Caco-2 (cell line): ENCODE data around the gene EMC8. TPM values are rescaled to one million over a fixed set of nuclear protein-coding genes. Genes with fewer than 3 reads are reported as not detected.

ENCODE experiments used
- BruUV-seq: library from RNA; stranded (reverse); fragments of 400-500 nt; replicated peaks from 2 replicates; lab custom pipeline; 2021; lab: Mats Ljungman, UMichigan
- CTCF ChIA-PET: fragments of 300-600 bp; sonication (Branson Sonifier 250); formaldehyde crosslinking; loops from one replicate; lab custom pipeline; 2022; ENCODE audit warnings: antibody characterized with exemption; lab: Charles Lee
- POLR2A ChIA-PET: fragments of 300-600 bp; sonication (Branson Sonifier 250); formaldehyde crosslinking; loops from one replicate; lab custom pipeline; 2022; ENCODE audit warnings: antibody characterized with exemption; lab: Charles Lee
- DNase-seq, 2 experiments: peaks; one replicate each; pipeline versions ENCODE4 v3.0.0 to v3.0.0-alpha.2; 2020 to 2022
- H3K27me3 ChIP-seq: replicated peaks from 2 replicates; pipeline ENCODE4 v1.6.0; 2011; ENCODE audit warnings: low read length; ENCODE audit not compliant: control insufficient read depth, insufficient read depth
- H3K36me3 ChIP-seq: 2 replicates; pipeline ENCODE4 v1.5.1; 2011; ENCODE audit warnings: low read length; ENCODE audit not compliant: control insufficient read depth, insufficient read depth
- H3K4me1 ChIP-seq: fragments of 250-450 bp; sonication (Bioruptor Pico); 2 replicates; pipeline ENCODE4 v1.5.1; 2020; ENCODE audit warnings: mild to moderate bottlenecking
- H3K4me3 ChIP-seq: 2 replicates; pipeline ENCODE4 v1.5.1; 2011; ENCODE audit warnings: low read depth, mild to moderate bottlenecking, control low read depth, low read length
- H3K9me3 ChIP-seq: fragments of 250-450 bp; sonication (Bioruptor Pico); 2 replicates; pipeline ENCODE4 v1.5.1; 2020; ENCODE audit warnings: mild to moderate bottlenecking, moderate library complexity
- H3K27ac Mint-ChIP-seq: one replicate; pipeline ENCODE4 v1.8.0; 2022; ENCODE audit warnings: mixed read lengths; ENCODE audit not compliant: unreplicated experiment
- H3K27me3 Mint-ChIP-seq: one replicate; pipeline ENCODE4 v1.8.0; 2022; ENCODE audit warnings: mixed read lengths; ENCODE audit not compliant: insufficient read depth, unreplicated experiment
- H3K36me3 Mint-ChIP-seq: one replicate; pipeline ENCODE4 v1.8.0; 2022; ENCODE audit warnings: mild to moderate bottlenecking, mixed read lengths; ENCODE audit not compliant: insufficient read depth, unreplicated experiment
- H3K4me1 Mint-ChIP-seq: one replicate; pipeline ENCODE4 v1.8.0; 2022; ENCODE audit warnings: low read depth, mixed read lengths; ENCODE audit not compliant: unreplicated experiment
- H3K4me3 Mint-ChIP-seq: one replicate; pipeline ENCODE4 v1.8.0; 2022; ENCODE audit warnings: mild to moderate bottlenecking, moderate library complexity, mixed read lengths; ENCODE audit not compliant: unreplicated experiment
- H3K9me3 Mint-ChIP-seq: one replicate; pipeline ENCODE4 v1.8.0; 2022; ENCODE audit warnings: mixed read lengths; ENCODE audit not compliant: unreplicated experiment
- intact Hi-C: fragments of 100-400 bp; cut with micrococcal nuclease; formaldehyde crosslinking; loops from one replicate; pipeline ENCODE4 v1.10.0; 2022; ENCODE audit not compliant: unreplicated experiment
- microRNA-seq: library from miRNA; unstranded; fragments of <30 nt; microRNA quantifications from one replicate; pipeline ENCODE4 v1.2.0, GENCODE V29; 2022
- total RNA-seq: library from RNA; stranded (reverse); gene quantifications from 2 replicates; pipeline ENCODE4 v1.2.3, GENCODE V29; 2022
- TF ChIP-seq, protein P1 (sequence below), 2 experiments: fragments of 200-600 bp in 1 of 2; IDR thresholded peaks; 1 replicate in 1 of 2; 2 replicates in 1 of 2; pipeline versions ENCODE4 v1.5.1 to v1.8.0; 2011 to 2022; ENCODE audit warnings: antibody characterized with exemption in 1 of 2, control low read depth in 1 of 2, inconsistent platforms in 1 of 2, low read depth in 1 of 2, low read length in 1 of 2, mild to moderate bottlenecking in 1 of 2, moderate library complexity in 1 of 2; ENCODE audit not compliant: insufficient read depth in 1 of 2, severe bottlenecking in 1 of 2, unreplicated experiment in 1 of 2

EMC8 gene
- total RNA-seq, 1 experiment from 2014 or later = 94.7 TPM

DNA sequence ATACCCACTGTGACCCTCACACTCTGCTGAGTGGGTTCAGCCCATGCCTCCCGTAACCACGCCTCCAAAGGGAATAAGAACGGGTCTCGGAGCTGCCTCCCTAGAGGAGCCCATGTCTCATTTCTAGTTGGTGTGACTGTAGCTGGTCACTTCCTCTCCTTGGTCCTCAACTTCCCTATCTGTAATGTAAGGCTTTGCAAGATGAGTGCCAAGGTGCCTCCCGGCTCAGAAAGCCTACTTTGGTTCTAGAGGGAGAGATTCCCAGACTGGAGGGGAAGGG, 69.2 kb downstream of the EMC8 start:
- ChIA-PET CTCF (no interaction called here), POLR2A (no interaction called here)
- intact Hi-C loops = no loop called here
- H3K36me3 ChIP-seq = no peaks in the 10 kb centered on the region
- Mint-ChIP-seq H3K27me3 (no peaks in the 10 kb centered on the region), H3K36me3 (no peaks in the 10 kb centered on the region), H3K9me3 (peaks cover 10% of the 10 kb centered on the region), H3K4me1 (no peaks in the 10 kb centered on the region), H3K4me3 (no peak overlapping the region), H3K27ac (no peak overlapping the region)
- H3K4me1 ChIP-seq = peaks cover 4% of the 10 kb centered on the region; the same call in 1 of the 2 replicates
- H3K4me3 ChIP-seq = no peak overlapping the region
- H3K27me3 ChIP-seq = no peaks in the 10 kb centered on the region
- no peak for DNase-seq
- H3K9me3 ChIP-seq = peaks cover 9% of the 10 kb centered on the region
- TF ChIP-seq, protein P1, sequence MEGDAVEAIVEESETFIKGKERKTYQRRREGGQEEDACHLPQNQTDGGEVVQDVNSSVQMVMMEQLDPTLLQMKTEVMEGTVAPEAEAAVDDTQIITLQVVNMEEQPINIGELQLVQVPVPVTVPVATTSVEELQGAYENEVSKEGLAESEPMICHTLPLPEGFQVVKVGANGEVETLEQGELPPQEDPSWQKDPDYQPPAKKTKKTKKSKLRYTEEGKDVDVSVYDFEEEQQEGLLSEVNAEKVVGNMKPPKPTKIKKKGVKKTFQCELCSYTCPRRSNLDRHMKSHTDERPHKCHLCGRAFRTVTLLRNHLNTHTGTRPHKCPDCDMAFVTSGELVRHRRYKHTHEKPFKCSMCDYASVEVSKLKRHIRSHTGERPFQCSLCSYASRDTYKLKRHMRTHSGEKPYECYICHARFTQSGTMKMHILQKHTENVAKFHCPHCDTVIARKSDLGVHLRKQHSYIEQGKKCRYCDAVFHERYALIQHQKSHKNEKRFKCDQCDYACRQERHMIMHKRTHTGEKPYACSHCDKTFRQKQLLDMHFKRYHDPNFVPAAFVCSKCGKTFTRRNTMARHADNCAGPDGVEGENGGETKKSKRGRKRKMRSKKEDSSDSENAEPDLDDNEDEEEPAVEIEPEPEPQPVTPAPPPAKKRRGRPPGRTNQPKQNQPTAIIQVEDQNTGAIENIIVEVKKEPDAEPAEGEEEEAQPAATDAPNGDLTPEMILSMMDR (IDR thresholded peaks at IDR 0.05; ENCODE audit: insufficient read depth in 1 of 2, low read depth in 1 of 2, low read length in 1 of 2, severe bottlenecking in 1 of 2, unreplicated experiment in 1 of 2) = no peak
- no TSS peak for BruUV-seq

DNA sequence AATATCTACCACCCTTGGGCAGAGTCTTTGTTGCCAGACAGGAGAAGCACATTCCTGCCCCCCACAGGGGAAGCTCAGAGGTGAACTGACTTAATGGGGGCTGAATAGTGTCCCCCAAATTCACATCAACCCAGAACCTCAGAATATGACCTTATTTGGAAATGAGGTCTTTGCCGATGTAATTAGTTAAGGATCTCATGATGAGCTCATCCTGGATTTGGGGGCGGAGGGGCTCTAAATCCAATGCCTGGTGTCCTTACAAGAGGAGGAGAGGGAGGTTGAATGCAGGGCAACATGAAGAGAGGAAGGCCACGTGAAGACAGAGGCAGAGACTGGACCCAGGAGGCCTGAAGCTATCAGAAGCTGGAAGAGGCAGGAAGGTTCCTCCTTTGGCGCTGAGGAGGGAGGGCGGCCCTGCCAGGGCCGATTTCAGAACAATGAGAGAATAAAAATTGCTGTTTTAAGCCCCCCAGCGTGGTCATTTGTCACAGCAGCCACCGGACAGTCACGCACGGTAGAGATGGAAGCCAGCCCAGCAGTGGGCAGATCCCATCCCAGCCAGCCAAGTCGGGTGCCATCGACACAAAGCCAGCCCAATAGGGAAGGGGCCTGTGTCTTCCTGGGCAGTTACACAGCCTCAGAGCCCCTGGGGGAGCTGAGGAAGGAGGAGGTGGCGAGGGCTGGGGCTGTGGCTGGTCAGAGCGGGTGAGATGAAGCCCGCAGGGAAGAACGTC, 69.7 kb downstream of the EMC8 start:
- DNase-seq = no peak
- intact Hi-C loops = no loop called here
- no peaks in the 10 kb centered on the region for H3K36me3 ChIP-seq
- POLR2A ChIA-PET = no interaction called here
- H3K4me3 ChIP-seq = no peak overlapping the region
- Mint-ChIP-seq H3K4me1 (peaks cover under 1% of the 10 kb centered on the region), H3K36me3 (no peaks in the 10 kb centered on the region), H3K9me3 (peaks cover 10% of the 10 kb centered on the region), H3K27me3 (no peaks in the 10 kb centered on the region), H3K4me3 (no peak overlapping the region), H3K27ac (no peak overlapping the region)
- BruUV-seq = no TSS peak
- peaks cover 9% of the 10 kb centered on the region for H3K9me3 ChIP-seq
- H3K27me3 ChIP-seq = no peaks in the 10 kb centered on the region
- CTCF ChIA-PET = interaction anchor here (1.2 kb wide), 1 partner anchor 12 kb away, joined by 5 read pairs; no protein-coding TSS in a partner anchor
- TF ChIP-seq, protein P1 (IDR thresholded peaks at IDR 0.05; ENCODE audit: insufficient read depth in 1 of 2, low read depth in 1 of 2, low read length in 1 of 2, severe bottlenecking in 1 of 2, unreplicated experiment in 1 of 2) = no peak
- H3K4me1 ChIP-seq = peaks cover 4% of the 10 kb centered on the region

DNA sequence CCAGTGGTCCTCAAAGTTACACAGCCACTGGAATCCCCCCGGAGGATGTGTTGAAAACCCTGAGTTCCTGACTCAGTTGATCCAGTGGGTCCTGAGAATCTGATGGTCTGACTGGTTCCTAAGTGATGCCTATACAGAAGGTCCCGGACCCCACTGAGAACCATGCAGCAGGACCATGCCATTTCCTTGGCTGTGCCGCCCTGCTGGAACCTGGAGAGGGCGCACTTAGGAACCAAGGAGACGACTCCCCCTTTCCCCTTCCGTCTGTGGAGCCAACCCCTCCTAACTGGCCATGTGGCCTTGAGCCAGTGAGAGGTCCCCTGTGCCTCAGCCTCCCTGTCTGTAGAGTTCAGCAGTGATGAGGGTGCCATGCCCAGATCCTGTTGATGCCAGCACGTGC, 70.5 kb downstream of the EMC8 start:
- no peak for DNase-seq
- POLR2A ChIA-PET = no interaction called here
- H3K27ac Mint-ChIP-seq = no peak overlapping the region

More for the DNA sequence above, 70.5 kb downstream of the EMC8 start:
- Mint-ChIP-seq H3K27me3 (no peaks in the 10 kb centered on the region), H3K9me3 (peaks cover 10% of the 10 kb centered on the region), H3K4me1 (peaks cover 7% of the 10 kb centered on the region), H3K36me3 (no peaks in the 10 kb centered on the region), H3K4me3 (no peak overlapping the region)
- no peaks in the 10 kb centered on the region for H3K36me3 ChIP-seq
- BruUV-seq = no TSS peak
- CTCF ChIA-PET = interaction anchor here (1.2 kb wide), 1 partner anchor 11 kb away, joined by 5 read pairs; no protein-coding TSS in a partner anchor
- TF ChIP-seq, protein P1 (IDR thresholded peaks at IDR 0.05; ENCODE audit: insufficient read depth in 1 of 2, low read depth in 1 of 2, low read length in 1 of 2, severe bottlenecking in 1 of 2, unreplicated experiment in 1 of 2) = no peak
- no peak overlapping the region for H3K4me3 ChIP-seq
- H3K27me3 ChIP-seq = no peaks in the 10 kb centered on the region
- peaks cover 9% of the 10 kb centered on the region for H3K9me3 ChIP-seq
- intact Hi-C loops = no loop called here
- peaks cover 11% of the 10 kb centered on the region for H3K4me1 ChIP-seq

Small RNA genes lying within 50 kb of the gene (microRNA-seq; reads per million reads assigned to microRNA genes)
- gene MIR1910 = 2.0 reads per million, percentile 8 among the genes with 10 or more reads in this experiment

Other genes with a start within 250 kb of the EMC8 start
- gene GSE1, start 186.2 kb downstream of the EMC8 start, total RNA-seq = 140 and 142 TPM in 2 replicates
- gene GINS2, start 110.6 kb downstream of the EMC8 start, total RNA-seq = 52.5 and 62.9 TPM in 2 replicates
- gene C16orf74, start 48.4 kb downstream of the EMC8 start, total RNA-seq = 3.8 and 4.0 TPM in 2 replicates
- gene COX4I1, start 151 bp upstream of the EMC8 start, total RNA-seq = 814 and 893 TPM in 2 replicates
- 29.5 and 31.7 TPM in 2 replicates for gene IRF8, start 99.6 kb upstream of the EMC8 start, total RNA-seq